ENCODE measurements around the gene FHL3. TPM values are rescaled to one million over a fixed set of nuclear protein-coding genes. Genes with fewer than 3 reads are reported as not detected.

The FHL3 gene
- total and polyA plus RNA-seq, 2 experiments from 2014 or later, result 28.3 to 49.0 TPM

- Histone ChIP-seq H3K4me2 (no peak overlapping the region), H3K79me2 (replicated peaks; ENCODE audit: insufficient read depth) (no peaks in the 10 kb centered on the region), H3K4me3 (no peak overlapping the region), H3K9me2 (ENCODE audit: insufficient read depth) (no peaks in the 10 kb centered on the region), H3K27me3 (ENCODE audit: insufficient read depth) (no peaks in the 10 kb centered on the region), H3K36me3 (ENCODE audit: insufficient read depth) (no peaks in the 10 kb centered on the region), H3F3A (replicated peaks; ENCODE audit: low read depth) (no peaks in the 10 kb centered on the region), H3K27ac (ENCODE audit: low read depth) (no peak overlapping the region), H4K20me1 (replicated peaks; ENCODE audit: insufficient read depth) (no peaks in the 10 kb centered on the region), H3K4me1 (ENCODE audit: insufficient read depth) (peaks cover 3% of the 10 kb centered on the region; the same call in 1 of the 2 replicates), H2AFZ (no peak overlapping the region)
- DNase-seq (ENCODE audit: low spot score), result no peak
- Mint-ChIP-seq H3K27me3 (ENCODE audit: insufficient read depth, low read depth, poor library complexity) (peaks cover 9% of the 10 kb centered on the region), H3K4me3 (no peak overlapping the region; the same call in 2 of the 3 replicates), H3K4me1 (peaks cover 13% of the 10 kb centered on the region), H3K27ac (peak overlapping the region; percentile 73), H3K9me3 (no peaks in the 10 kb centered on the region), H3K36me3 (ENCODE audit: low read depth) (peaks cover 2% of the 10 kb centered on the region)
- TF ChIP-seq ETS1 (IDR thresholded peaks at IDR 0.05) (no peak), ZNF331 (CRISPR knock-in tag; IDR thresholded peaks at IDR 0.05; ENCODE audit: low read depth) (no peak), EZH2 (IDR thresholded peaks at IDR 0.05; ENCODE audit: low read depth, unreplicated experiment) (no peak), CREB1 (CRISPR knock-in tag; IDR thresholded peaks at IDR 0.05; ENCODE audit: low read depth) (no peak), STAT1 (IDR thresholded peaks at IDR 0.05; ENCODE audit: unreplicated experiment) (no peak), CTCF (conservative IDR thresholded peaks at IDR 0.05; ENCODE audit: low read depth in 2 of 2) (no peak), ZNF114 (CRISPR knock-in tag; IDR thresholded peaks at IDR 0.05) (no peak)
- no peak for ATAC-seq
These were observed 54.1 kb downstream of the FHL3 start for GRCh38 chr1:37951041-37951782.

GRCh38 chr1:37949524-37950152 lies 55.7 kb downstream of the FHL3 start:
- Histone ChIP-seq H3K4me3 (no peak overlapping the region), H3K4me1 (ENCODE audit: insufficient read depth) (peaks cover 3% of the 10 kb centered on the region; the same call in 1 of the 2 replicates), H2AFZ (no peak overlapping the region), H3K27me3 (ENCODE audit: insufficient read depth) (no peaks in the 10 kb centered on the region), H3K4me2 (no peak overlapping the region), H3K27ac (ENCODE audit: low read depth) (no peak overlapping the region), H4K20me1 (replicated peaks; ENCODE audit: insufficient read depth) (no peaks in the 10 kb centered on the region), H3F3A (replicated peaks; ENCODE audit: low read depth) (0 out of 2 replicates have a peak, but pooled peaks cover 3% of the 10 kb centered on the region), H3K79me2 (replicated peaks; ENCODE audit: insufficient read depth) (no peaks in the 10 kb centered on the region), H3K9me2 (ENCODE audit: insufficient read depth) (no peaks in the 10 kb centered on the region), H3K36me3 (ENCODE audit: insufficient read depth) (no peaks in the 10 kb centered on the region)
- H3K36me3 Mint-ChIP-seq (ENCODE audit: low read depth), result no peaks in the 10 kb centered on the region; the same call in 2 of the 3 replicates
- peaks cover 13% of the 10 kb centered on the region for H3K4me1 Mint-ChIP-seq
- H3K27ac Mint-ChIP-seq, result no peak overlapping the region
- no peak for ATAC-seq
- TF ChIP-seq EZH2 (IDR thresholded peaks at IDR 0.05; ENCODE audit: low read depth, unreplicated experiment) (no peak), REST (IDR thresholded peaks at IDR 0.05; ENCODE audit: unreplicated experiment) (peak; percentile 36)
- peaks cover 7% of the 10 kb centered on the region for H3K27me3 Mint-ChIP-seq (ENCODE audit: insufficient read depth, low read depth, poor library complexity)
- no peaks in the 10 kb centered on the region for H3K9me3 Mint-ChIP-seq
- H3K4me3 Mint-ChIP-seq, result no peak overlapping the region
- no peak for DNase-seq (ENCODE audit: low spot score)

Measured in GM23338 (cell line).